Suprapubic skin (tissue), 4 donors: ENCODE measurements around the gene ARPC4.

Source experiments
- EP300 ChIP-seq: sonication (generic); formaldehyde crosslinking; IDR thresholded peaks from one replicate; pipeline ENCODE4 v1.6.1; 2017; ENCODE audit warnings: antibody characterized with exemption
- POLR2A ChIP-seq, 2 donors: fragments of 450-650 bp; IDR thresholded peaks; one replicate each; pipeline ENCODE4 v1.6.1; 2017; ENCODE audit warnings: antibody characterized with exemption in 2 of 2, mild to moderate bottlenecking in 2 of 2, moderate library complexity in 2 of 2
- POLR2AphosphoS5 ChIP-seq, 3 donors: sonication (generic); formaldehyde crosslinking; IDR thresholded peaks; one replicate each; pipeline ENCODE4 v1.6.1; 2017; ENCODE audit warnings: antibody characterized with exemption in 3 of 3
- TF ChIP-seq, protein P1 (sequence below), 2 donors: fragments of 200-600 bp in 1 of 2; fragments of 450-650 bp in 1 of 2; sonication (generic) in 1 of 2; IDR thresholded peaks; one replicate each; pipeline ENCODE4 v1.5.1; 2016 to 2019; ENCODE audit warnings: antibody characterized with exemption in 2 of 2, mild to moderate bottlenecking in 1 of 2, moderate library complexity in 1 of 2

DNA sequence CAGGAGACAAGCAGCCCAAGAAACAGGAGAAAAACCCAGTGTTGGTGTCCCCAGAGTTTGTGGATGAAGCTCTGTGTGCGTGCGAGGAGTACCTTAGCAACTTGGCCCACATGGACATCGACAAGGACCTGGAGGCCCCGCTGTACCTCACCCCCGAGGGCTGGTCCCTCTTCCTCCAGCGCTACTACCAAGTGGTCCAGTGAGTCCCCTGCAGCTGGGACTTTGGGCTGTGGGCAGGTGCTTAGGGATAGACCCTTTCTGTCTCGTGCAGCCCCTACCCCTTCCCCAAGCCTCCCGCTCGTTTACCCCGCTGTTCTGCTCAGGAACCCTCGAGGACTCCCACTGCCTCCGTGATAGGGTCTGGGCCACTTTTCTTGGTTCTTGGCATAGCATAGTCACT lies 27.7 kb downstream of the ARPC4 start:
- TF ChIP-seq, protein P1, sequence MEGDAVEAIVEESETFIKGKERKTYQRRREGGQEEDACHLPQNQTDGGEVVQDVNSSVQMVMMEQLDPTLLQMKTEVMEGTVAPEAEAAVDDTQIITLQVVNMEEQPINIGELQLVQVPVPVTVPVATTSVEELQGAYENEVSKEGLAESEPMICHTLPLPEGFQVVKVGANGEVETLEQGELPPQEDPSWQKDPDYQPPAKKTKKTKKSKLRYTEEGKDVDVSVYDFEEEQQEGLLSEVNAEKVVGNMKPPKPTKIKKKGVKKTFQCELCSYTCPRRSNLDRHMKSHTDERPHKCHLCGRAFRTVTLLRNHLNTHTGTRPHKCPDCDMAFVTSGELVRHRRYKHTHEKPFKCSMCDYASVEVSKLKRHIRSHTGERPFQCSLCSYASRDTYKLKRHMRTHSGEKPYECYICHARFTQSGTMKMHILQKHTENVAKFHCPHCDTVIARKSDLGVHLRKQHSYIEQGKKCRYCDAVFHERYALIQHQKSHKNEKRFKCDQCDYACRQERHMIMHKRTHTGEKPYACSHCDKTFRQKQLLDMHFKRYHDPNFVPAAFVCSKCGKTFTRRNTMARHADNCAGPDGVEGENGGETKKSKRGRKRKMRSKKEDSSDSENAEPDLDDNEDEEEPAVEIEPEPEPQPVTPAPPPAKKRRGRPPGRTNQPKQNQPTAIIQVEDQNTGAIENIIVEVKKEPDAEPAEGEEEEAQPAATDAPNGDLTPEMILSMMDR (IDR thresholded peaks at IDR 0.05) = no peak
- TF ChIP-seq POLR2A (IDR thresholded peaks at IDR 0.05) = no peak
- no peak for TF ChIP-seq POLR2AphosphoS5 (IDR thresholded peaks at IDR 0.05)
- no peak for TF ChIP-seq EP300
